Smooth muscle cell (in vitro differentiated cells): ENCODE results near the gene HCRTR1. TPM values are rescaled to one million over a fixed set of nuclear protein-coding genes. Genes with fewer than 3 reads are reported as not detected.

Experiments
- DNase-seq: peaks from one replicate; lab custom pipeline; 2025; ENCODE audit not compliant: unreplicated experiment; lab: John Stamatoyannopoulos, UW
- H2AFZ ChIP-seq: fragments of 200-600 bp; sonication (generic); 2 replicates; pipeline ENCODE4 v1.6.0; 2016; ENCODE audit warnings: antibody characterized with exemption, low read depth, mild to moderate bottlenecking
- H3F3A ChIP-seq: fragments of 200-600 bp; sonication (generic); 2 replicates; pipeline ENCODE4 v1.6.0; 2017; ENCODE audit warnings: antibody characterized with exemption, low read depth
- H3K27ac ChIP-seq: fragments of 200-600 bp; sonication (generic); 2 replicates; pipeline ENCODE4 v1.5.1; 2016; ENCODE audit warnings: low read depth, mild to moderate bottlenecking
- H3K27me3 ChIP-seq: fragments of 200-600 bp; sonication (generic); 2 replicates; pipeline ENCODE4 v1.6.1; 2016; ENCODE audit warnings: low read depth, mild to moderate bottlenecking
- H3K36me3 ChIP-seq: fragments of 200-600 bp; sonication (generic); 2 replicates; pipeline ENCODE4 v1.5.1; 2016; ENCODE audit warnings: low read depth
- H3K4me1 ChIP-seq: fragments of 200-600 bp; sonication (generic); 2 replicates; pipeline ENCODE4 v1.5.1; 2016; ENCODE audit warnings: low read depth
- H3K4me2 ChIP-seq: fragments of 200-600 bp; sonication (generic); 2 replicates; pipeline ENCODE4 v1.6.0; 2016; ENCODE audit warnings: mild to moderate bottlenecking
- H3K4me3 ChIP-seq: fragments of 200-600 bp; sonication (generic); 2 replicates; pipeline ENCODE4 v1.5.1; 2016; ENCODE audit warnings: mild to moderate bottlenecking
- H3K79me2 ChIP-seq: fragments of 200-600 bp; sonication (generic); 2 replicates; pipeline ENCODE4 v1.6.0; 2016; ENCODE audit warnings: low read depth, mild to moderate bottlenecking
- H3K9ac ChIP-seq: fragments of 200-600 bp; sonication (generic); 2 replicates; pipeline ENCODE4 v1.6.0; 2016; ENCODE audit warnings: low read depth
- H3K9me3 ChIP-seq: fragments of 200-600 bp; sonication (generic); replicated peaks from 2 replicates; pipeline ENCODE4 v1.5.1; 2016; ENCODE audit warnings: low read depth
- H4K20me1 ChIP-seq: fragments of 200-600 bp; sonication (generic); 2 replicates; pipeline ENCODE4 v1.6.0; 2016; ENCODE audit warnings: low read depth
- WGBS: methylation state at CpG from one replicate; pipeline ENCODE4 v1.1.7; 2016; ENCODE audit warnings: low lambda C conversion rate; 5-methylcytosine and 5-hydroxymethylcytosine counted together
- polyA plus RNA-seq: library from polyadenylated mRNA; unstranded; fragments of >200 nt; fragmentation: Nextera tagmentation; extraction: Ambion mirVana; gene quantifications from 2 replicates; pipeline ENCODE4 v1.2.1, GENCODE V29; 2016
- total RNA-seq: library from RNA; depleted of rRNA; stranded (reverse); fragments of >200 nt; gene quantifications from 2 replicates; pipeline ENCODE4 v1.2.3, GENCODE V29; 2014
- TF ChIP-seq, protein P1 (sequence below): fragments of 200-600 bp; sonication (generic); IDR thresholded peaks from 2 replicates; pipeline ENCODE4 v1.5.1; 2017; ENCODE audit warnings: borderline replicate concordance, mild to moderate bottlenecking, antibody characterized with exemption; ENCODE audit not compliant: insufficient read depth, poor library complexity, severe bottlenecking

The HCRTR1 gene
- total and polyA plus RNA-seq, 2 experiments from 2014 or later, result 2.0 TPM; not detected in 1

DNA sequence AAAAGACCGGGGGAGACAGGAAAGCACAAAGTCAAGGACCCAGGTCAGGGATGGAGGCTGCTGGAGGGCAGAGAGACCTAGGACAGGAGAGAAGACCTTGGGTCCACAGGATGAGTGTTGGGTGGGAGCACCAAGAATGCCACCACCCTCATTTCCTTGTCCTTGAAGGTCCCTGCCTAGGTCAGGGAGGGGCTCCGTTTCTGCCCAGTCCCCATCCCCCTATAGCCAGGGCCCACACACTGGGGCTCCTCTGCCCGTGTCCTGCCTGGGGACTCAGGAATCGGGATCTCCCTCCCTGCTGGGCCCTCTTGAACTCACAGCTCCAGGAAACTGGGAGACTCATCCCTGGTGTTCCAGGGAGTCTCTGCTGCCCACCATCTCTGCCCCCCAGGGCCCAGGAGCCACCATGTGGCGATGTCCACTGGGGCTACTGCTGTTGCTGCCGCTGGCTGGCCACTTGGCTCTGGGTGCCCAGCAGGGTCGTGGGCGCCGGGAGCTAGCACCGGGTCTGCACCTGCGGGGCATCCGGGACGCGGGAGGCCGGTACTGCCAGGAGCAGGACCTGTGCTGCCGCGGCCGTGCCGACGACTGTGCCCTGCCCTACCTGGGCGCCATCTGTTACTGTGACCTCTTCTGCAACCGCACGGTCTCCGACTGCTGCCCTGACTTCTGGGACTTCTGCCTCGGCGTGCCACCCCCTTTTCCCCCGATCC, 40.6 kb upstream of the HCRTR1 start:
- no peaks in the 10 kb centered on the region for H3K9me3 ChIP-seq
- H3K27me3 ChIP-seq, result no peaks in the 10 kb centered on the region
- no peaks in the 10 kb centered on the region for H4K20me1 ChIP-seq
- no peaks in the 10 kb centered on the region for H3K36me3 ChIP-seq
- H3F3A ChIP-seq, result peaks cover 7% of the 10 kb centered on the region
- WGBS, result 74% methylated on average over 16 of the region's 27 CpGs
- peaks cover 9% of the 10 kb centered on the region for H3K4me1 ChIP-seq
- H3K4me3 ChIP-seq, result peak overlapping the region; percentile 43
- no peak overlapping the region for H3K27ac ChIP-seq
- peaks cover 4% of the 10 kb centered on the region for H3K79me2 ChIP-seq
- peak overlapping the region; percentile 79 for H3K4me2 ChIP-seq
- H2AFZ ChIP-seq, result no peak overlapping the region
- no peak for DNase-seq
- H3K9ac ChIP-seq, result peak overlapping the region; percentile 9
- TF ChIP-seq, protein P1, sequence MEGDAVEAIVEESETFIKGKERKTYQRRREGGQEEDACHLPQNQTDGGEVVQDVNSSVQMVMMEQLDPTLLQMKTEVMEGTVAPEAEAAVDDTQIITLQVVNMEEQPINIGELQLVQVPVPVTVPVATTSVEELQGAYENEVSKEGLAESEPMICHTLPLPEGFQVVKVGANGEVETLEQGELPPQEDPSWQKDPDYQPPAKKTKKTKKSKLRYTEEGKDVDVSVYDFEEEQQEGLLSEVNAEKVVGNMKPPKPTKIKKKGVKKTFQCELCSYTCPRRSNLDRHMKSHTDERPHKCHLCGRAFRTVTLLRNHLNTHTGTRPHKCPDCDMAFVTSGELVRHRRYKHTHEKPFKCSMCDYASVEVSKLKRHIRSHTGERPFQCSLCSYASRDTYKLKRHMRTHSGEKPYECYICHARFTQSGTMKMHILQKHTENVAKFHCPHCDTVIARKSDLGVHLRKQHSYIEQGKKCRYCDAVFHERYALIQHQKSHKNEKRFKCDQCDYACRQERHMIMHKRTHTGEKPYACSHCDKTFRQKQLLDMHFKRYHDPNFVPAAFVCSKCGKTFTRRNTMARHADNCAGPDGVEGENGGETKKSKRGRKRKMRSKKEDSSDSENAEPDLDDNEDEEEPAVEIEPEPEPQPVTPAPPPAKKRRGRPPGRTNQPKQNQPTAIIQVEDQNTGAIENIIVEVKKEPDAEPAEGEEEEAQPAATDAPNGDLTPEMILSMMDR, result no peak

- peak overlapping the region; percentile 79 for H3K4me2 ChIP-seq
- no peak overlapping the region for H2AFZ ChIP-seq
- no peak for DNase-seq
- H3K79me2 ChIP-seq, result peaks cover 4% of the 10 kb centered on the region
- H3K27ac ChIP-seq, result no peak overlapping the region
- WGBS, result 63% methylated on average over 6 of the region's 6 CpGs
- no peaks in the 10 kb centered on the region for H3K27me3 ChIP-seq
- H3K36me3 ChIP-seq, result no peaks in the 10 kb centered on the region
- H3F3A ChIP-seq, result peaks cover 7% of the 10 kb centered on the region
- H3K9ac ChIP-seq, result no peak overlapping the region
- H3K4me1 ChIP-seq, result peaks cover 9% of the 10 kb centered on the region
- peak overlapping the region; percentile 43 for H3K4me3 ChIP-seq
- H4K20me1 ChIP-seq, result no peaks in the 10 kb centered on the region
- TF ChIP-seq, protein P1, result no peak
- H3K9me3 ChIP-seq, result no peaks in the 10 kb centered on the region
These were observed 39.8 kb upstream of the HCRTR1 start for GRCh38 chr1:31577515-31578192.

- H3K9ac ChIP-seq, result no peak overlapping the region
- H3K4me3 ChIP-seq, result no peak overlapping the region
- no peak overlapping the region for H2AFZ ChIP-seq
- TF ChIP-seq, protein P1, result no peak
- H3K27me3 ChIP-seq, result no peaks in the 10 kb centered on the region
- no peak for DNase-seq
- peak overlapping the region; percentile 53 for H3K27ac ChIP-seq
- H4K20me1 ChIP-seq, result no peaks in the 10 kb centered on the region
- H3K36me3 ChIP-seq, result no peaks in the 10 kb centered on the region
- H3K79me2 ChIP-seq, result peaks cover 4% of the 10 kb centered on the region
- peaks cover 6% of the 10 kb centered on the region for H3F3A ChIP-seq
- H3K4me2 ChIP-seq, result peak overlapping the region; percentile 64
- no peaks in the 10 kb centered on the region for H3K9me3 ChIP-seq
- H3K4me1 ChIP-seq, result peaks cover 9% of the 10 kb centered on the region
- WGBS, result 65% methylated on average over 5 of the region's 5 CpGs
These were observed 38.1 kb upstream of the HCRTR1 start for GRCh38 chr1:31579374-31579773.
